Brain pericyte (primary cell): Measurements from ENCODE around the gene ADRA2A.

Experiments used
- DNase-seq: peaks from one replicate; pipeline ENCODE4 v3.0.0-alpha.2; 2012; ENCODE audit warnings: low read depth, low spot score

Gene ADRA2A

DNA sequence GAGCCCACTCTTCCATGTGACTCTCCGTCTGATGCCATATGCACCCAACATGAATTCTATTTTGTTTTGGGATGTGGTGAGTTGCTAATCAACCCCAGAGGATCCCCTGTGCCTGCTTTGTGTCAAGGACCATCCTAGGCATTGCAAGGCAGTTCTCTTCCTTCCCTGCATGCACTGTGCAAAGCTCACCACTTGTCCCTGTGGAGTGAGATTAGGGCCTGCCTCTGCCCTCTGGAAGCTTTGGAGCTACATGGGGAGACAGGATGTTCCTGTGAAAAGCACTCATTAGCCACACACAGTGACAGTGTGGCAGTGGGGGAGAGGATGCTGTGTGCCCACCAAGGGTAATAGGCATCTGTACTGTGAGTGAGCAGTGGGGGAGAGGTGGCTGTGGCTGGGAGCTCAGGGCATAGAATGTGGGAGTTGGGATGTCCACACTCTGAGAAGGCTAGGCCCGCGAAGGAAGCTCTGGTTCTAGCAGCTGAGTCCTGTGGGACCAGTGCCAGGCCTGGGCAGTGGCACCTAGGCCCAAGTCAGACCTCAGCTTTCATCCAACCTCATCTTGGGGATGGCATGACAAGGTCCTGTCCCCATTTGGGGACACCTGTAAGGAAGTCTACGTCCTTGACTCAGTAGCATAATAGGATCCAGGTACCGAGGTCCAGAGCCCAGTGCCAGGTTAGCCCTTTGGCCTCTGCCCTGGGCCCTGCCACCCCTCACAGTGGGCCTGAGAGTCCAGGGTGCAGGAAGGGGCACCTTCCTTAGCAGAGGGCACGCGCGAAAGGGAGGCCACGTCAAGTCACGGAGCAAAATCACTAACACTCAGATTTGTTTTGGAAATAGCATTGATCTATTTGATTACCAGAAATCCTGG lies 6.6 kb downstream of the ADRA2A start:
- DNase-seq = no peak

DNA sequence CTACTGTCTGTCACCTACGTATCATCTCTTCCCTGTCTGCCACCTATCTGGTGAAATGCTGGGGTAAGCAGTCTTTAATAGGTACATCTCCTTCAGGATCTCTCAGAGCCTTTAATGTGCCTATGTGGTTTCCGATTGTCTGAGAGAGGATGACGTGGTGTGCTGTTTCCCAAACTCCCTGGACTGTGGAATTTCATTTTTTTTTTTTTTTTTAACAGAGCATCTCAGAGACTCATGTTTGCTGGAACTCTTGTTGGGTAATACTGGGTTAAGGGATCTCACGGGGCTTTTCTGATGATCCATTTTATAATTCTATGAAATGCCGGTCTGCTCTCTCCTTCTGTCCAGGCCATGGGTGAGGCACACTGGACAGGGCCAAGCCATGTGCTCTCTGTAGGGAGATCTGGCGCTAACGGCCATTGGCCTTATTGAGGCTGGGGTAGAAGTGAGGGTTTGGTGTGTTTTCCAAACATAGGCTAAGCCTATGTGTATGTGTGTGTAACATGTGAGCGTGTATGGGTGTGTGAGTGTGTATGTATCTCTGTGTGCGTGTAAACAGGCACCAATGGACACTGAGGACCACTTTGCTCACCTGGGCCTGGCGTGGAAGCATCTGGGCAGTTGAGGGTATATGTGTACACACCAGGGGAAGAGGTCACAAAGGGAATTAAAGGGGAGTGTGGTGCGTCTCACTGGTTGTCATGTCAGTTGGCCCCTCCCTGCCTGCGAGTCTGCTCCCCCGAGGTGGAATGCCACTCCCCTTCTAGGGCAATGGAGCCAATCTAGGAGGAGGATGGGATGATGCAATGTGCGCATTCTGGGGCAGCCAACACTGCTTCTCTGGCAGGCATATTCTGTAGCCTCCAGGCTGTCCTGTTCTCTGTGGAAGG lies 7.8 kb downstream of the ADRA2A start:
- no peak for DNase-seq

DNA sequence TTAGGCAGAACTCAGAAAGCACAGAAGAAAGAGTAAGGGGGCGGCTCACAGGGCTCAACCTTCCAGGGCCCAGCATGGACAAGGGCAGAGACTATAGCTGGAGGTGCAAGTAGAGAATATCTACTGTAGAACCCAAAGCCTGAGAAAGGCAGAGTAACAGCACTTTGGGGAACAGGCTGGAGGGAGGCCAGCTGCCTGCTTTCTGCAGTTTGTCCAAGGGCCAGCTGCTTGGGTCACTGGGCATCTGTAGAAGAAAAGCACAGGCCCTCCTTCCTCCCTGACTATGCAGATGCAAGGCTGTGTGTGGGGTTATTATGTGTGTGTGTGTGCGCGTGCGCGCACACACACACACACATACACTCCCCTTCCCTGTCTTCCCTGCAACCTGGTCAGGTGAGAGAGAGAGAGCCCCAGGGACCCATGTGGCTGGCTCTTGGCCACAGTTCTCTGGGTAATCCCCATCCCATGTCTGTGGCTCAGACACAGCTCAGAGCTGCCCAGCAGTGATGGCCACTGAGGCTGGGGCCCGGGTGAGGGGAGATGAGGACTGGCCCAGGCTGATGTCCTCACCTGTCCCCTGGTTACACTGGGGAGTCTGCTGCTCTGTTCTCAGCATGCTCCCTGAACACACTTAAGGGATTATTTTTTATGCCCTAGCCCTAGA lies 9.0 kb downstream of the ADRA2A start:
- no peak for DNase-seq

DNA sequence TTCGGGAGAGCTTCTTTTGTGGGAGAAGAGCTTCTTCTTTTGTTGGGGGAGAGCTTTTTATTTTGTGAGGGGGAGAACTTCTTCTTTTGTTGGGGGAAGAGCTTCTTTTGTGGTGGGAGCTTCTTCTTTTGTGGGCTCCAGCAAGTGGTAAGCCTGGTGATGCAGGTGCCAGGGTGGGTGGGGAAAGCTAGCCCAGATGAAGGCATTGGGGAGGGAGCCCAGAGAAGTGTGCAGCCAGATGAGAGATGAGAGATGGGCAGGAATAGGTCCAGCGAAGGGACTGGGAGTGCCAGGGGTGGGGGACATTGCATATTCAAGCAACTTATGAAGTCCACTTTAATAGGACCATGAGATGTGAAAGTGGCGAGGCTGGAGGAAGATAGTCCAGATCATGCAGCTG lies 9.7 kb downstream of the ADRA2A start:
- DNase-seq = no peak

DNA sequence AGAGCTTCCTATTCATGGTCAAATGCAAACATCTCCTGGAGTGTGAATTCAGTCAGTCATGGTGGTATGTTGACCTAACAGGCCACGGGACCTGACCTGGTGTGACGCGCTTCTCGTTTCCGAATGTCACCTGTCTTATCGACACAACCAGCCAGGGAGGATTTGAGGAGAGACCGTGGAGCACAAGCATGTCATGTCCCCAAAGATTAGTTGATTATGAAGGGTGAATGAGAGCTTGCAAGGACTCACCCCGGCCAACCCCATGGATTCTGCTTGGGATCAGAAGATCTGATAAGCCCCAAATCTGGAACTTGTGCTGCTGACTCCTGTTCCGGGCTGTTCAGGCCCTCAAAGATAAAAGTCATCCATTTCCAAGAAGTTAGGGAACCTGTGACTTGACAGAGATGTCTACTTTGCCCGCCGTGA lies 10.5 kb downstream of the ADRA2A start:
- DNase-seq = no peak

DNA sequence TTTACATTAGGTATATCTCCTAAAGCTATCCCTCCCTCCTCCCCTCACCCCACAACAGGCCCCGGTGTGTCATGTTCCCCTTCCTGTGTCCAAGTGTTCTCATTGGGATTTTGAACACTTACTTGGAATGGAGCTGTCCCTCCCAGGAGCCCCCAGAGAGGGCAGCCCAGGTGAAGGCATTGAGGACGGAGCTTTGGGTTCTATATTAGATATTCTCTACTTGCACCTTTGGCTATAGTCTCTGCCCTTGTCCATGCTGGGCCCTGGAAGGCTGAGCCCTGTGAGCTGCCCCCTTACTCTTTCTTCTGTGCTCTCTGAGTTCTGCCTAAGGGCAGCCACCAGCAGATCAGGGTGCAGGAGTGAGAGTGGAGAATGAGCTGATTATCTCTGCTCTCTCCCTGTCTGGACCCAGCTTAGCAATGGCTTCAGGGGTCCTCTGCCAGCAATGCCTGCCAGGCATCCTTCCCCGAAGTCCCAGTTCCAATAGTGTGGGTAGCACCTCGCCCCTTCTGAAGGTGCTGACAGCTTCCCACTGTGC lies 11.2 kb downstream of the ADRA2A start:
- DNase-seq = no peak

DNA sequence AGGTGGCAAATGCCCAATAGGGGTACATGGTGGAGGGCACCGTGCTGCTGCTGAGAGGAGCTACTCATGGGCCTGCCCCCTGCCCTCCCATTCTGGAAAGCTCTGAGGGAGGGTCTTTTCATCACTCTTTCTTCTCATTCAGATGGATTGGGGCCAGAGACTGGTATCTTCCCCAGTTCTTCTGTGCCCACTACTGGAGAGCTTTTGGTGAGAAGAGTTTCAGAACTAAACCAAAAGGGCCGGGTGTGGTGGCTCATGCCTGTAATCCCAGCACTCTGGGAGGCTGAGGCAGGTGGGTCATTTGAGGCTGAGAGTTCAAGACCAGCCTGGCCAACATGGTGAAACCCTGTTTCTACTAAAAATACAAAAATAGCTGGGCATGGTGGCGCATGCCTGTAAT lies 12.5 kb downstream of the ADRA2A start:
- DNase-seq = no peak

DNA sequence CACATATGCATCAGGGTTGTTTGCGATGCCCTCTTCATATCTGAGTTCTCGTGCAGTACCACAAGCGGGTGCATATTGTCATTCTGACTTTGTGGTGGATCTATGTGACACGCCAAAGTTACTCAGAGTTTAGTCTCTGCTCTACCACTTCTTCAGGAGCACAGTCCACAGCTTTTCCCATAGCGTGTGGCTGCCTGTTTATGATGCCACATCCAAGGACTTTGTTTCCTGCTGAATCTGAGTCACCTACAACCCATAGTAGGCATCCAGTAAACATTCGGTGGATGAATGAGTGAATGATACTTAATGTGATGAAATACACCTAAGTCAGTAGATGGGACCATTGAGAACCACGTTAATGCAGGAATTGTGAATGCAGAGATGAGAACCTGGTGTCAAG lies 15.0 kb downstream of the ADRA2A start:
- DNase-seq = no peak

DNA sequence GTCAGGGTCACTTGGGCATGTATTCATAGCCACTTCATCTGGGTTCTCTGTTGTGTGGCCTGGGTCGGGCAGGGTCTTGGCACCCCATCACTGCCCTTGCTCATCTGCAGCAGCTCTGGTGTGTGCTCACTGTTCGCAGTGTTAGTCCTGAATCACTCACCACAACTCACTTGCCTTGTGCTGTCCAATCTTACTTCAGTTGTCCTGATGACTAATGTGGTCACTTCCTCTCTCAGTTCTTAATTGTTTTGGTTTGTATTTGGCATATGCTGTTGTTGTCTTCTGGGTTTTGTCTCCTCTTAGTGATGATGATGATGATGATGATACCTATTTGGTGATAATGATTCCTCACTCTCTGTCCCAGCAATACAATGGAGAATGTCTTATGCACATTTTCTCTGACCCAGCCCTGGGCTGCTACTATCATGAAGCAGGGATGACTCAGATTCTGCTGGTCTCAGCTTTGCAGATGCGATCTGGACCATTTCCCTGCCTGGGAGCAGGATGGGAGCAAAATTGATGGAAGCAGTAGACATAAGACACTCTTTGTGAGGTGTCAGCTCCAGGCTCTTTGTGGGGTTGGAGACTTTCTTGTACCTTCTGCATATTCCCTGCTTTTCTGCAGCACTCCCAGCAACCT lies 17.0 kb downstream of the ADRA2A start:
- DNase-seq = no peak

DNA sequence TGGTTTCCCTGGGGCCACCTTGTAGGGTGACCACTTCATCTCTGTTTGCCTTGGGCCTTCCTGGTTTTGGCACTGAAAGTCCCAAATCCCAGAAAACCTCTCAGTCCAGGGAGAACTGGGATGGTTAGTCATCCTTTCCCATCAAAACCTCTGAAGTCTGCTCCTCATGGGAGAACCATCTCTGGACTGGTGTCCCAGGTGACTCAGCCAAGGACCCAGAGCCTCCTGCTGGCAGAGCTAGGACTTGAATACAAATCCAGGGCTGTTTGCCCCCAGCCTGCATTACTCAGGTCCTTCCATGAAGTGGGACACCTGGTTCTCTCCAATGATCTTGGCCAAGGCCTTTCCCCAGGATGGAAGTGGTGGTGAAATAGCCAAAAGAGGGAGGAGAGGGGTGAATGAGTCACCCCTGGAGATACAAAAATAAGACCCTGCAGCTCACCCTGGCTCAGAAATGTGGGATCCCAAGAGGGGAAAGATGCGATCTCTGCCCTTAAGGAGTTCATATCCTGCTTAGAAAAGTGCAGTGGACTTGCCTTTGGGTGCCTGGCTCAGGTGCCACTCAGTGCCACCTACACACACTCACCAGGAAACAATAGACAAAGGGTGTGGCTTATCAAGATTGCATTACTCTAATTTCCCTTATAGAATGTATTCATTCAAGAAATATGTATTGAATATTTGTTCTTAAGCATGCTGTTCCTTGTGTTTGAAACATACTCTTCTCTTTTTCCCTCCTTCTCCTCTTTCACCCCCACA lies 22.0 kb downstream of the ADRA2A start:
- no peak for DNase-seq

DNA sequence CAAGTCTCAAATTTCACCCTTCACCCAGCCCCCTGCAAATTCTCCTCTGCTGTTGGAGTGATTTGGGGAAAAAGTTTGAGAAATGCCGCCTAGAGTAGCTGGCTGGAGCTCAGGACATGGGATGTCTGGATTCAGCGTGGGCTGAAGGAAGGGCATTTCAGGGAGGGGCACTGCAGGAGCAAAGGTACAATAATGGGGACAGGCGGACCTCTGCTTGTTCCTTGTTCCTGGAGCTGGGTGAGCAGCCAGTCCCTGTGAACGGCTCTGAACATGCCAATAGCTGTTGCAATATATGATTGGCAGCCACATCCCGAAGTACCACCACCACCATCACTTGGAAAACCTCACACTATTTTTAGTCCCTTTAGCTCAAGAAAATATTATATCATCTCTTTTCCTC lies 23.4 kb downstream of the ADRA2A start:
- no peak for DNase-seq

DNA sequence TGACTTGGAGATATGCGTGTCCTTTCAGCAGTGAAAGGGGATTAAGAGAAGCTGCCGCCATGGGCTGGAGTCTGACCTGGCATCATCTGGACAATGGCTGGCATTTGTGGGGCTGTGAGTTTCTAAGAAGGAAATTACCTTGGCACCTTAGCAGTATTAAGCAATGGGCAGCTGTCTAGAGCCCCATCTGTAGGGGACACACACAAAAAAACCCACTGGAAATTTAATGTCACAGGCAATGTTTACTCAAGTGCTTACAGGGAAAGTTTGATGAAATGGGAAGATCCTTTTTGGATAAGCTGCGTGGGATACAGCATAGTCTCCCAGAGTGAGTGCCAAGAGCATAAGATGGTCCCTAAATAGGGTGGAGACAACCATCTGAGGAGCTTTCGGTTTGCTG lies 25.0 kb downstream of the ADRA2A start:
- no peak for DNase-seq

DNA sequence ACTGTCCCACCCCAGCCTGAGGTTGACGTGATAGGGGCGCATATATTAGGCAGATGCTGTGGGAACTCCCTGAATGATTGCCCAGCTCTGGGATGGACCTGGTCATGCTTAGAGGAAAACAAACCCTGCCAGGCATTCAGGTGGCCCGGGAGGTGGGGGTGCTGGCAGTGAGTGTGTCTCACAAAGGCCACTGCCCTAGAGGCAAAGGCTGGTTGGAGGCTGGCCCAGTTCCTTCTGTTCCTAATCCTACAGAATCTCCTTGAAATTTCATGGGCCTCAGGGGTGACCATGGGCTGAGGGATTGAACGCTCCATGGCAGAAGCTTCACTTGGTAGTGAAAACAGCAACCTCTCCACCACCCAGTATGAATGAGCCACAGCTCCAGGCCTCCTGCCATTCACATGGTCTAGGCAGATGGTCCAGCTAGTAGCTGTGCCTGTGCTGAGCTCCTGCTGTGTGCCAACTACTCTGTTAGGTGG lies 25.6 kb downstream of the ADRA2A start:
- DNase-seq = no peak

DNA sequence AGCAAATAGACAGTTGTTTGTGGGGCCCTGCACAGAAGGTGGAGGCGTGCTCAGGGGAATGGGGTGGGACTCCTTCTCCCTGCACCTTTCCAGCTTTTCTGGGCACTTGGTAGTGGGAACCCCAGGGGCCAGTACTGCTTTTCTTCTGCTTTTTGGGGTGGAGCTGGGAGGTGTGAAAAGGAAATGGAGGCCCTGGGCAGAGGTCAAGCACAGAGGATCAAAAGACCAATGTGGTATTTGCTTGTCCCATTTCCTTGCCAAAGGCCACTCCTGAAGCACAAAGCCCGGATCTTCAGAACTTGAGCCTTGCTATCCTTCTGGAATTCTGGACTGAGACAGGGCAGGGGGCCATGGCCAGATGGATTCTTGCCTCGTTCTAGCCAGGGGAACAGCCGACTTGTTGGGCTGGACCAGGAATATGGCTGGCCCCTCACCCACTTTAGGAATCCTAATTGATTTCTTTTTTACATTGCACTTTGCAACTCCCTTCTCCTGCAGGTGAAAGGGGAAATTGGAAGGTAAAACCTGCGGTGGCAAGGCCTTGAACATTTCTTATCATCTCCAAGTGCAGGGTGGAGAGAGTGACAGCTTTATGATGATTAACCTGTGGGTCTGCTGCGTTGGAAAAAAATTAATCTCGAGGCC lies 26.5 kb downstream of the ADRA2A start:
- no peak for DNase-seq

DNA sequence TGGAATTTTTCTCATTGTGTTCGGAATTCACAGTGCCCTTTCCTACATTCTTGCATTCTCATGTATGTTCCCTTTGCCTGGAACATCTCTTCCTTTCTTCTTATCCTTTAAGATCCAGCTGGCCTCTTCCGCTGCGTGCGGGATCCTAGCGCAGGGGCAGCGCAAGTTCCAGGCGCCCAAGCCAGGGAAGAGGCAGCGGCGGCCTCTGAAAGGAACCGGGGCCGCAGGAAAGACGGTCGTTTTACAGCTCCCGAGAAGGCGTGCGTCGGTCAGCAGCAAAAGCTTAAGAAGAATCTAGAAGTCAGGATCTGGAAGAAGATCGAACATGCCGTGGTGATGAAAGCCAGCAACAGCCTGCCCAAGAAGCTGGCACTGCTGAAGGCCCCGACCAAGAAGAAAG lies 28.0 kb downstream of the ADRA2A start:
- DNase-seq = no peak

DNA sequence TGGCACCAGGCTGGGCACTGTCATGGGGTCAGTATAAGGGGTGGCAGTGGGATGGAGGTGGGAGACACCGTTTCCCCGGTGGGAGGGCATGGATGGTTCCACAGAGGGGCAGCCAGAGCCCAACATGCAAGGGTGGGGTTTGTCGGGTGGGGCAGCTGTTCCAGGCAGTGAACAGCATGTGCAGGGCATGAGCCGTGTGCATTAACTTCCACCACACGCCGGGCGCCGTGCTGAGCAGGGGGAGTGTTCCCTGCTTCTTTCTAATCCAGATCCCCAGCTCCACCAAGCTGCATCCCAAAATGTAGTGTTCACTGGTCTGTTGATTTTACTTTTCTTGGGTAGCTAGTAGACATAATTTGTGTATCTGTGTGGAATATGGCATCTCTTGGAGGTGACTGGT lies 29.3 kb downstream of the ADRA2A start:
- DNase-seq = no peak

DNA sequence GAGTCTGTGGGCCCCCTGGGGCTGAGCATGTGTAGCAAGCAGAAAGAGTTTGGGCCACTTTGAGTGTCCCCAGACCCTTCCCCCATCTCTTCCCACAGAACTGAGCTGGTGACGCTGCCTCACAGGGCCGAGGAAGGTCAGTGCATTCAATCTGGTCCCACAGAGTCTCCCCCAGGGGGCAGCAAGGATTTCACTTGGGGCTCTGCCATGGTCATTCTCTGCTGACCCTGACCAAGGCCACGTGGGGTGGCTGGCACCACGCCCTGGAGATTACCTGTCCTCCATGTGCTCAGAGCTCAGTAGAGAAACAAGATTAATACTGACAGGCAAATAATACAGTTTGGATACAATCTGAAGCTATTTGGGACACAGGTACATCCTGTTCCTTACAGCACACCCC lies 30.2 kb downstream of the ADRA2A start:
- no peak for DNase-seq

DNA sequence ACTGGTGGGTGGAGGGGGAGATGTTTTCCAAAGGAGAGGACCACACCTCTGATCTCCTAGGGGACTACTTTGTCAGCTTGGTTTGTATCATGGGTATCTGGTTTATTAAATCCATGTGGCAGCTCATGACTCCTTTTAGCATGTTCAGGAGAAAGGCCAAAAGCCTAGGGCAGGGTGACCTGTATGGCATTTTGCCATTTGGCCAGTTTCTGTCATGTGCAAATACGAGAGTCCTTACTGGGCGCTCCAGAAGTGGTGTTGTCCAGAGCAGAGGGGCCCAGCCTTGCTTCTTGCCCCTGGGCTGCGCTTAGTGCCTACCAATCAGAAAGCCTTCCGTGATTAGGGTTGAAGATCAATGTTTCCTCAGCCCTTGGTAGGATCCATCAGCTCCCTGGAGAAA lies 31.0 kb downstream of the ADRA2A start:
- no peak for DNase-seq

DNA sequence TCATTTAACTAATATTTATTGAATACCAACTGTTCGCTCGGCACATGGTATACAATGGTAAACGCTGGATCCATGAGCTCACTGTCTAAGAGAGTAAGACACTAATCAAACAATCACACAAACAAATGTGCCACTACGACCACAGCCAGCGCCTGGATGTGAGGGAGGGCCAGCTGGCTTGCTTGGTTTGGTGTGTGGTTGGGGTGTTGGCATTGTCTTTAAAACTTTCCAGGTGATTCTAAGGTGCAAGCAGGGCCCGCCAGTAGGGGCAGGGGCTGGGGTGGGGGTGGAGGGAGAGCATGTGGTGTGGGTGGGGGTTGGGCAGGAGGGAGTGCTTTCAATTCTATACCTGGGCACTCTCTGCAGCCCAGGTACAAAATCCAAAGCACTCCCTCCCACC lies 31.6 kb downstream of the ADRA2A start:
- no peak for DNase-seq
